Neural cell (in vitro differentiated cells): Measurements from ENCODE around the gene LEPR. TPM values are rescaled to one million over a fixed set of nuclear protein-coding genes. Genes with fewer than 3 reads are reported as not detected.
"Not testable (repeated sequence)": the region's sequence is repeated elsewhere in the genome, so short reads cannot be mapped to it uniquely, and the experiment has no call there.

Experiments used
- H2AFZ ChIP-seq: fragments of 200-600, 300-800 bp; sonication (generic), shearing (Covaris generic); 2 replicates; pipeline ENCODE4 v1.6.0; 2014; ENCODE audit warnings: low read depth, mild to moderate bottlenecking, antibody characterized with exemption, low read length, moderate library complexity
- H3F3A ChIP-seq: fragments of 200-600 bp; shearing (Covaris generic); 2 replicates; pipeline ENCODE4 v1.6.1; 2016; ENCODE audit warnings: mild to moderate bottlenecking, moderate library complexity, mixed read lengths, antibody characterized with exemption, low read length; ENCODE audit not compliant: insufficient read depth, poor library complexity, severe bottlenecking
- H3K27ac ChIP-seq: fragments of 200-600, 300-800 bp; sonication (generic), shearing (Covaris generic); 2 replicates; pipeline ENCODE4 v1.5.1; 2014; ENCODE audit warnings: mild to moderate bottlenecking, low read length, moderate library complexity
- H3K27me3 ChIP-seq: fragments of 300-800, 200-600 bp; sonication (generic), shearing (Covaris generic); 2 replicates; pipeline ENCODE4 v1.6.0; 2014; ENCODE audit warnings: mild to moderate bottlenecking, low read depth, low read length, moderate library complexity; ENCODE audit not compliant: insufficient read depth
- H3K36me3 ChIP-seq: fragments of 300-800, 200-600 bp; sonication (generic), shearing (Covaris generic); 2 replicates; pipeline ENCODE4 v1.5.1; 2014; ENCODE audit warnings: mild to moderate bottlenecking, antibody characterized with exemption, low read length, moderate library complexity; ENCODE audit not compliant: insufficient read depth
- H3K4me2 ChIP-seq: fragments of 300-800, 200-600 bp; sonication (generic), shearing (Covaris generic); 2 replicates; pipeline ENCODE4 v1.6.0; 2014; ENCODE audit warnings: mild to moderate bottlenecking, low read length
- H3K4me3 ChIP-seq: fragments of 300-800, 200-600 bp; sonication (generic), shearing (Covaris generic); 2 replicates; pipeline ENCODE4 v1.5.1; 2014; ENCODE audit warnings: mild to moderate bottlenecking, low read length, moderate library complexity
- H3K79me2 ChIP-seq: fragments of 200-600 bp; shearing (Covaris generic); replicated peaks from 2 replicates; pipeline ENCODE4 v1.6.0; 2014; ENCODE audit warnings: mild to moderate bottlenecking, low read length, moderate library complexity; ENCODE audit not compliant: insufficient read depth
- H3K9ac ChIP-seq: fragments of 300-800, 200-600 bp; sonication (generic), shearing (Covaris generic); 2 replicates; pipeline ENCODE4 v1.6.1; 2016; ENCODE audit warnings: mild to moderate bottlenecking, low read length, mixed read lengths
- H3K9me2 ChIP-seq: fragments of 200-600 bp; shearing (Covaris generic); 2 replicates; pipeline ENCODE4 v1.6.1; 2016; ENCODE audit warnings: mild to moderate bottlenecking, low read length, mixed read lengths; ENCODE audit not compliant: insufficient read depth
- H3K9me3 ChIP-seq: fragments of 200-600, 300-800 bp; sonication (generic), shearing (Covaris generic); 2 replicates; pipeline ENCODE4 v1.6.1; 2016; ENCODE audit warnings: mild to moderate bottlenecking, mixed run types, low read length, moderate library complexity, mixed read lengths
- H4K20me1 ChIP-seq: fragments of 200-600 bp; shearing (Covaris generic); 2 replicates; pipeline ENCODE4 v1.6.1; 2016; ENCODE audit warnings: mild to moderate bottlenecking, mixed run types; ENCODE audit not compliant: insufficient read depth
- CTCF ChIP-seq: fragments of 450-650 bp; IDR thresholded peaks from 2 replicates; pipeline ENCODE4 v1.5.1; 2014; ENCODE audit warnings: antibody characterized with exemption, mild to moderate bottlenecking, moderate library complexity; ENCODE audit not compliant: poor library complexity, severe bottlenecking
- EZH2 ChIP-seq: fragments of 200-600, 300-800 bp; shearing (Covaris generic), sonication (generic); IDR thresholded peaks from 2 replicates; pipeline ENCODE4 v1.6.1; 2014; ENCODE audit warnings: antibody characterized with exemption, low read length, borderline replicate concordance, mild to moderate bottlenecking; ENCODE audit not compliant: insufficient read depth, poor library complexity, severe bottlenecking
- MXI1 ChIP-seq: fragments of 450-650 bp; conservative IDR thresholded peaks from 2 replicates; pipeline ENCODE4 v1.6.1; 2014; ENCODE audit warnings: antibody characterized with exemption, mild to moderate bottlenecking; ENCODE audit not compliant: poor library complexity, severe bottlenecking
- REST ChIP-seq: IDR thresholded peaks from 2 replicates; pipeline ENCODE4 v1.6.1; 2012; ENCODE audit warnings: borderline replicate concordance
- SMC3 ChIP-seq: fragments of 450-650 bp; conservative IDR thresholded peaks from 2 replicates; pipeline ENCODE4 v1.6.1; 2014; ENCODE audit warnings: antibody characterized with exemption, mild to moderate bottlenecking, moderate library complexity; ENCODE audit not compliant: poor library complexity
- TAF1 ChIP-seq: IDR thresholded peaks from 2 replicates; pipeline ENCODE4 v1.6.1; 2012; ENCODE audit warnings: low read depth
- polyA plus RNA-seq: library from polyadenylated mRNA; depleted of rRNA; stranded (reverse); fragments of >200 nt; gene quantifications from 2 replicates; pipeline ENCODE4 v1.2.3, GENCODE V29; 2014

The LEPR gene
- polyA plus RNA-seq, 1 donor from 2014 or later = 4.0 TPM

- H3K27me3 ChIP-seq = no peaks in the 10 kb centered on the region
- no peaks in the 10 kb centered on the region for H3F3A ChIP-seq
- no peaks in the 10 kb centered on the region for H3K36me3 ChIP-seq
- H3K9ac ChIP-seq = no peak overlapping the region
- H2AFZ ChIP-seq = no peak overlapping the region
- no peak overlapping the region for H3K27ac ChIP-seq
- H3K4me2 ChIP-seq = no peak overlapping the region
- no peak overlapping the region for H3K4me3 ChIP-seq
- no peaks in the 10 kb centered on the region for H4K20me1 ChIP-seq
- TF ChIP-seq TAF1 (no peak), CTCF (peak; percentile 16)
- no peaks in the 10 kb centered on the region for H3K79me2 ChIP-seq
- H3K9me3 ChIP-seq = no peaks in the 10 kb centered on the region
- H3K9me2 ChIP-seq = no peaks in the 10 kb centered on the region
These were observed 38.9 kb downstream of the LEPR start for GRCh38 chr1:65459397-65459768.

- H3K9me2 ChIP-seq, H3K9me3 ChIP-seq, H3K27me3 ChIP-seq: not testable (repeated sequence)
These were observed 45.4 kb downstream of the LEPR start for GRCh38 chr1:65465837-65466236.

GRCh38 chr1:65467536-65467935, 47.1 kb downstream of the LEPR start:
- Histone ChIP-seq H3K9ac (no peak overlapping the region), H4K20me1 (no peaks in the 10 kb centered on the region), H3F3A (no peaks in the 10 kb centered on the region), H3K79me2 (no peaks in the 10 kb centered on the region), H3K4me2 (no peak overlapping the region), H3K9me2 (no peaks in the 10 kb centered on the region), H3K4me3 (no peak overlapping the region), H3K27me3 (no peaks in the 10 kb centered on the region), H3K27ac (no peak overlapping the region), H3K9me3 (no peaks in the 10 kb centered on the region), H2AFZ (no peak overlapping the region), H3K36me3 (no peaks in the 10 kb centered on the region)
- TF ChIP-seq TAF1 (no peak), SMC3 (no peak), REST (no peak), CTCF (no peak), MXI1 (no peak), EZH2 (no peak)

More at GRCh38 chr1:65465837-65466236, 45.4 kb downstream of the LEPR start:
- not testable (repeated sequence) for H4K20me1 ChIP-seq, H3K9ac ChIP-seq, H2AFZ ChIP-seq, H3K79me2 ChIP-seq, H3K27ac ChIP-seq, H3K36me3 ChIP-seq, H3F3A ChIP-seq, H3K4me3 ChIP-seq, H3K4me2 ChIP-seq
